Stomach (tissue), 9 donors: ENCODE measurements around the gene MATN1. TPM values are rescaled to one million over a fixed set of nuclear protein-coding genes. Genes with fewer than 3 reads are reported as not detected.

Experiments used
- DNase-seq, 2 donors: peaks; one replicate each; pipeline versions ENCODE4 v3.0.0 to v3.0.0-alpha.2; 2013 to 2019
- H3K27ac ChIP-seq, 5 donors: fragments of 200-600 bp in 4 of 5; sonication (generic) in 4 of 5; one replicate each; pipeline ENCODE4 v1.5.1; 2013 to 2019; ENCODE audit warnings: mild to moderate bottlenecking in 1 of 5, moderate library complexity in 1 of 5
- H3K27me3 ChIP-seq, 3 donors: fragments of 200-600 bp; sonication (generic); one replicate each; pipeline ENCODE4 v1.5.1; 2017 to 2019; ENCODE audit warnings: mixed run types in 1 of 3
- H3K36me3 ChIP-seq, 4 donors: fragments of 200-600 bp; sonication (generic); 1 replicate in 3 of 4; 2 replicates in 1 of 4; pipeline ENCODE4 v1.5.1; 2016 to 2019
- H3K4me1 ChIP-seq, 4 donors: fragments of 200-600 bp; sonication (generic); one replicate each; pipeline ENCODE4 v1.5.1; 2016 to 2019
- H3K4me3 ChIP-seq, 4 donors: fragments of 200-600 bp; sonication (generic) in 3 of 4; one replicate each; pipeline ENCODE4 v1.5.1; 2016 to 2019; ENCODE audit warnings: mild to moderate bottlenecking in 1 of 4
- H3K9me3 ChIP-seq, 4 donors: fragments of 200-600 bp; sonication (generic); one replicate each; pipeline ENCODE4 v1.5.1; 2016 to 2019
- EP300 ChIP-seq: sonication (generic); formaldehyde crosslinking; IDR thresholded peaks from one replicate; pipeline ENCODE4 v1.6.1; 2017; ENCODE audit warnings: antibody characterized with exemption
- POLR2A ChIP-seq, 4 donors: fragments of 450-650 bp; IDR thresholded peaks; one replicate each; pipeline ENCODE4 v1.6.1; 2016; ENCODE audit warnings: antibody characterized with exemption in 4 of 4, control low read depth in 2 of 4, mild to moderate bottlenecking in 1 of 4, moderate library complexity in 1 of 4
- POLR2AphosphoS5 ChIP-seq, 3 donors: sonication (generic); formaldehyde crosslinking; IDR thresholded peaks; one replicate each; pipeline ENCODE4 v1.6.1; 2016; ENCODE audit warnings: antibody characterized with exemption in 3 of 3
- WGBS, 5 donors: extraction: QIAGEN DNeasy Blood & Tissue Kit in 3 of 5; methylation state at CpG; one replicate each; pipeline versions ENCODE4 v1.1.5 to v1.1.7; 2013 to 2018; 5-methylcytosine and 5-hydroxymethylcytosine counted together
- intact Hi-C: fragments of 100-400 bp; cut with DNase I; formaldehyde crosslinking; loops from one replicate; pipeline ENCODE4 v1.15.1; 2023; ENCODE audit warnings: low total_unique reads
- polyA plus RNA-seq, 3 donors: library from polyadenylated mRNA; stranded (reverse); fragments of 200-250 nt; gene quantifications; one replicate each; pipeline ENCODE4 v1.2.3, GENCODE V29; 2013
- total RNA-seq, 5 donors: library from RNA; depleted of rRNA; stranded (reverse); fragments of >200 nt; gene quantifications; one replicate each; pipeline versions ENCODE4 v1.1.0 to v1.2.3, GENCODE V29; 2014 to 2016
- TF ChIP-seq, protein P1 (sequence below), 7 experiments: fragments of 450-650 bp in 4 of 7; fragments of 200-600 bp in 3 of 7; sonication (generic) in 3 of 7; IDR thresholded peaks; one replicate each; pipeline ENCODE4 v1.5.1; 2016 to 2019; ENCODE audit warnings: antibody characterized with exemption in 7 of 7, control low read depth in 2 of 7, mild to moderate bottlenecking in 1 of 7
- donor health status: healthy with polysubstance abuse.
- donor health status: Bipolar disorder and iron deficiency.
- donor health status: healthy.

Gene MATN1
- total and polyA plus RNA-seq, 8 donors, result 1.7 TPM; not detected in 7

DNA sequence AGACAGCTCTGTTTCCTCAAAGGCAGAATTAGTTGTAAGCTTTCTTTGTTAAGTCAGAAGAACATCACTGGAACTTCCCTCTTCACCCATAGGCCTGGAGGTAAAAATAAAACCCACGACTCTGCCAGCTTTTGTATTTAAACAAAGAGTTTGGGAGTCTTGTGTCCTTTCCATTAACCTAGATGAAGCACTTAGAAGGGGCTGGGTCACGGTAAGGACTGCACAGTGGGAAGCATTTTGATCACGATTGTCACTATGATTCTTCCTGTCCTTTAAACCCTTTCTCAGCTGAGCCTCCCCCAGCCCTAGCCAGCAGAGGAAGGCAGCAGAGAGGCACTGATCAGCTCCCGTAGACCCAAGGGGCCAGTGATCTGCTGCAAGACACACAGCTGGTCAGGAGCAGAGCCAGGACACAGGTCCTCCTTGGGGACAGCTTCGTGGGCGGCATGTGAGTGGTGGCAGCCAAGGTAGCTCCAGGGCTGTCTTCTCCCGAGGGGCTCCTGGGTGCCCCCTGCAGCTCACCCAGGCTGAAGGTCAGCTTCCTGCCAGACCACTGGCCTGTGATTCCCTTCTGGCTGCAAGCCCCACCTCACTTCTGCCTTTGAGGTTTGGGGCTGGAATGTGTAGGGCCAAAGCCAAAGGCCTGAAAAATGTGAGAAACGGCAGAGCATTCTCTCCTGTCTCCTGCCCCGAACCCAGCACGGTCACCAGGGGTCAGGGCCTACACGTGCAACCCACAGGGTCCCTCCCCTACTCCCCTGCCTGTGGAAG lies 38.2 kb upstream of the MATN1 start:
- Histone ChIP-seq H3K27ac (peak overlapping the region in 2 of 5 donors; percentile 23 to 76), H3K9me3 (no peaks in the 10 kb centered on the region), H3K27me3 (peaks cover 0 to 5% (median 0%) of the 10 kb centered on the region in 3 donors), H3K4me1 (peaks cover 0 to 30% (median 20%) of the 10 kb centered on the region in 4 donors), H3K4me3 (no peak overlapping the region), H3K36me3 (no peaks in the 10 kb centered on the region)
- intact Hi-C loops, result no loop called here
- DNase-seq, result no peak
- WGBS, 5 donors, result 50 to 66% (median 62%) methylated on average over 9 to 11 of the region's 11 CpGs
- TF ChIP-seq, protein P1, sequence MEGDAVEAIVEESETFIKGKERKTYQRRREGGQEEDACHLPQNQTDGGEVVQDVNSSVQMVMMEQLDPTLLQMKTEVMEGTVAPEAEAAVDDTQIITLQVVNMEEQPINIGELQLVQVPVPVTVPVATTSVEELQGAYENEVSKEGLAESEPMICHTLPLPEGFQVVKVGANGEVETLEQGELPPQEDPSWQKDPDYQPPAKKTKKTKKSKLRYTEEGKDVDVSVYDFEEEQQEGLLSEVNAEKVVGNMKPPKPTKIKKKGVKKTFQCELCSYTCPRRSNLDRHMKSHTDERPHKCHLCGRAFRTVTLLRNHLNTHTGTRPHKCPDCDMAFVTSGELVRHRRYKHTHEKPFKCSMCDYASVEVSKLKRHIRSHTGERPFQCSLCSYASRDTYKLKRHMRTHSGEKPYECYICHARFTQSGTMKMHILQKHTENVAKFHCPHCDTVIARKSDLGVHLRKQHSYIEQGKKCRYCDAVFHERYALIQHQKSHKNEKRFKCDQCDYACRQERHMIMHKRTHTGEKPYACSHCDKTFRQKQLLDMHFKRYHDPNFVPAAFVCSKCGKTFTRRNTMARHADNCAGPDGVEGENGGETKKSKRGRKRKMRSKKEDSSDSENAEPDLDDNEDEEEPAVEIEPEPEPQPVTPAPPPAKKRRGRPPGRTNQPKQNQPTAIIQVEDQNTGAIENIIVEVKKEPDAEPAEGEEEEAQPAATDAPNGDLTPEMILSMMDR (IDR thresholded peaks at IDR 0.05), result no peak
- no peak for TF ChIP-seq EP300
- no peak for TF ChIP-seq POLR2A (IDR thresholded peaks at IDR 0.05)
- TF ChIP-seq POLR2AphosphoS5 (IDR thresholded peaks at IDR 0.05), result no peak

DNA sequence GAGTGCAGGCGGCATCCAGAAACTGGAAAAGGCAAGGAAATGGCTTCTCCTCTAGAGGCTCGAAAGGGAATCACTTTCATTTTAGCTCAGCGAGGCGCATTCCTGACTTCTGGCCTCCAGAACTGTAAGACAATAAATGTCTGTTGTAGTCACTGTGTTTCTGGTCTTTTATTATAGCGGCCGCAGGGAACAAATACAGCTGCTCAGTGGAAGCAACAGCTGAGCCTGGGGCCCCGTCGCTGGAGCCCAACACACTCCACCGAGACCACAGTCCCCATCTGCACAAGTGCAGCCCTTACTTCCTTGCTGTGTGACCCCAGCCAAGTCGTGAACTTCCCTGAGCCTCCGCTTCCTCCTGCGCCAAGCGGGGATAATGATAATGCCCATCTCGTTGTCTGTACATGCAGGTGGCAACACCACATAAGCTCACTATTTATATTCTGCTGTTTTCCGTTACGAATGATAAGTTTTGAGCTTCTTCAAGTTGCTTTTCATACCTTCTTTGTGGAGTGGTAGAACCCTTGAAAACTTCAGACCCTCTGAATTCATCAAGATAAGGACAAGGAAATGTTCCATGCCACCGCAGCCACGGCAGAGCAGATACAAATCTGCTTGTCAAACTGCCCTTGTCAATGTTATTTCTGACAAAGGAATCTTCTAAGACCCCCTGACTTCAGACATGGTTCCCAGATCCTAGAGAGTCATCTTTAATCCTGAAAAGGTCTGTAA lies 37.4 kb upstream of the MATN1 start:
- Histone ChIP-seq H3K4me1 (peaks cover 0 to 33% (median 20%) of the 10 kb centered on the region in 4 donors), H3K27me3 (peaks cover 0 to 5% (median 0%) of the 10 kb centered on the region in 3 donors), H3K4me3 (no peak overlapping the region), H3K27ac (peak overlapping the region in 1 of 5 donors; percentile 76), H3K9me3 (no peaks in the 10 kb centered on the region), H3K36me3 (no peaks in the 10 kb centered on the region)
- no peak for TF ChIP-seq EP300
- intact Hi-C loops, result no loop called here
- no peak for DNase-seq
- WGBS, 5 donors, result 71 to 84% (median 81%) methylated on average over 18 of the region's 18 CpGs

DNA sequence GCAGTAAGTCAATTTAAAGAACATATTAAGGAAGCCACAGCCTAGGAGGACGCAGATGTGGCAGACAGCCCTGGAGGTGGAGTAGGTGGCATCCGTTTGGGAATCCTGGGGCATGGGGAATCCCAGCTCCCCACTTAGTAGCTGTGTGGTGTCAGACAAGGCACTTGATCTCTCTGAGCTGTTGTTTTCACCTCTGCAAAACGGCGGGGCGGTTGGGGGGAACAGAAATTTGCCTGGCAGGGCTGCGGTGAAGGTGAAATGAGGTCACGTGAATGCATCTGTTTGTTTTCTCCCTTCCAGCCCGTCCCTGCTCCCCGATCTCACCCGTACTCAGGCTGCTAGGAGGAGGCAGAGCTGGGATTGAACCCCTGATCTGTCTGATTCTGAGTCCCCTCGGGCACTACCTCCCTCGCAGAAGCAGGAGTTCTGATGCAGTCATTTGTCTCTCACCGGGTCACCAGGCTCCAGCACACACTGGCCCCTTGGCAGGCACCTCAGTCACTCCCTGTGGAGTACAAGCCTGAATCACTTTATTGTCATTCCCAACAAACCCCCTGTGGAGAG lies 36.4 kb upstream of the MATN1 start:
- Histone ChIP-seq H3K4me1 (peaks cover 0 to 33% (median 20%) of the 10 kb centered on the region in 4 donors), H3K4me3 (no peak overlapping the region), H3K27ac (no peak overlapping the region), H3K9me3 (no peaks in the 10 kb centered on the region), H3K27me3 (peaks cover 0 to 6% (median 0%) of the 10 kb centered on the region in 3 donors), H3K36me3 (no peaks in the 10 kb centered on the region)
- 63 to 82% (median 79%) methylated on average over 13 of the region's 13 CpGs for WGBS, 5 donors
- no peak for TF ChIP-seq POLR2A (IDR thresholded peaks at IDR 0.05)
- no peak for TF ChIP-seq POLR2AphosphoS5 (IDR thresholded peaks at IDR 0.05)
- TF ChIP-seq EP300, result no peak
- TF ChIP-seq, protein P1 (IDR thresholded peaks at IDR 0.05), result no peak
- intact Hi-C loops, result no loop called here
- DNase-seq, result no peak

DNA sequence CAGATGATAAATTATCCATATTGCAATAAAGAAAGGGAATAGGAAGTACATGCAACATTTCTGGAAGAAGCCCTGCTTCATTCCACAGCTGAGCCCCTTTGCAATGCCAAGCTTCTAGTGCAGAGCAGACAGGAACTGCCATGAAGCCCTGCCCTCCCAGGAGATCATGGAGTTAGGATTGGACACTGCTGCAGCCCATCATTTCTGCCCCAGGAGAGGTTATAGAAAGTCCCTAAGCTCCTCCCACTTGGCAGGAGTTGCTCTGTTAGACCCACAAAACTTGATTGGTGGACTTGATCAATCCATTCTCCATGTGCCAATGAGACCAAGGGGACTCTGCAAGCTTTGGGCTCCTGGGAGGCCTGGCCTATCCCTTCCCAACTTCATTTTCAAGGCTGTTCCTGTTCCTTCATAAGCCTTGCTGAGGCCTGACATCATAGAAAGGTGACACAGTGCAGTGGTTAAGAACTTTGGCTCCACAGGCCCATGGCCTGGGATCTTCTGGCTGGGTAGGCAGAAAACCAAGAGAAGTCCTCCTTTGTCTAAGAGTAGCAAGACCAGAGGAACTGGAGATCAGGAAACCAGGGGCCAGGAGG lies 35.5 kb upstream of the MATN1 start:
- peaks cover 0 to 15% (median 0%) of the 10 kb centered on the region in 3 donors for H3K27me3 ChIP-seq
- peaks cover 0 to 28% (median 20%) of the 10 kb centered on the region in 4 donors for H3K4me1 ChIP-seq
- peak overlapping the region in 1 of 5 donors; percentile 90 for H3K27ac ChIP-seq
- intact Hi-C loops, result no loop called here
- no peak overlapping the region for H3K4me3 ChIP-seq
- H3K9me3 ChIP-seq, result no peaks in the 10 kb centered on the region
- DNase-seq, result no peak
- H3K36me3 ChIP-seq, result no peaks in the 10 kb centered on the region
- TF ChIP-seq POLR2AphosphoS5 (IDR thresholded peaks at IDR 0.05), result no peak
- no peak for TF ChIP-seq POLR2A (IDR thresholded peaks at IDR 0.05)
- TF ChIP-seq EP300, result no peak
- TF ChIP-seq, protein P1 (IDR thresholded peaks at IDR 0.05), result no peak
